Right atrium auricular region (tissue), 2 donors: Measurements from ENCODE around the gene SSBP2. TPM values are rescaled to one million over a fixed set of nuclear protein-coding genes. Genes with fewer than 3 reads are reported as not detected.

Experiments used
- DNase-seq: peaks from one replicate; pipeline ENCODE4 v3.0.0-alpha.2; 2019; ENCODE audit warnings: low spot score
- H3K27ac ChIP-seq, 2 donors: fragments of 200-600 bp; sonication (generic); 1 replicate in 1 of 2; 2 replicates in 1 of 2; pipeline ENCODE4 v1.5.1; 2016 to 2019
- H3K27me3 ChIP-seq, 2 donors: fragments of 200-600 bp; sonication (generic); one replicate each; pipeline versions ENCODE4 v1.5.1 to v1.6.0; 2017 to 2019
- H3K36me3 ChIP-seq: fragments of 200-600 bp; sonication (generic); one replicate; pipeline ENCODE4 v1.5.1; 2016
- H3K4me1 ChIP-seq, 2 donors: fragments of 200-600 bp; sonication (generic); one replicate each; pipeline versions ENCODE4 v1.5.1 to v1.6.0; 2017 to 2019
- H3K4me3 ChIP-seq, 2 donors: fragments of 200-600 bp; sonication (generic); 1 replicate in 1 of 2; 2 replicates in 1 of 2; pipeline ENCODE4 v1.5.1; 2017 to 2019; ENCODE audit warnings: mild to moderate bottlenecking in 1 of 2, moderate library complexity in 1 of 2
- H3K9me3 ChIP-seq, 2 donors: fragments of 200-600 bp; sonication (generic); one replicate each; pipeline ENCODE4 v1.5.1; 2019
- total RNA-seq, 2 donors: library from RNA; depleted of rRNA; stranded (reverse); fragments of >200 nt; gene quantifications; one replicate each; pipeline ENCODE4 v1.1.0, GENCODE V29; 2016
- TF ChIP-seq, protein P1 (sequence below), 2 donors: fragments of 200-600 bp; sonication (generic); IDR thresholded peaks; one replicate each; pipeline ENCODE4 v1.5.1; 2019; ENCODE audit warnings: antibody characterized with exemption in 2 of 2

SSBP2 gene
- total RNA-seq, 2 donors from 2014 or later, result 29.3 to 55.1 TPM

DNA sequence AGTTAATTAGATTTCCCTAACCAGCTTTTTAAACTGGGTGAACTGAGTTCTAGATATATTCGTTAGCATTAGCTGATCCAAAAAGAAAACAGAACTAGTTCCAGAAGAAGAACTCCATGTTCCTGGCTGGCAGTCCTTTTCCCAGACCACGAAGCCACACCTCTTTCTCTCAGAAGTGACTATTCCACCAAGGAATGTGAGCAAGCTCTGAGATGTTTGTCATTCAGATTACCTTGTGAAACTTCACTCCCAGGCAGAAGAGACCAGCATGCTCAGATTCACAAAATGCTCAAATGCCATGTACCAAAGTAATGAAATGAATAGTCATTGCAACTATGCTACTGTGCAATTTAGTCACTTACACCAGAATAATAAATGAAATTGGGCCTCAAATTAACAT is 4.4 kb upstream of the SSBP2 start:
- Histone ChIP-seq H3K4me1 (peaks cover 0 to 31% of the 10 kb centered on the region in 2 donors), H3K36me3 (no peaks in the 10 kb centered on the region), H3K4me3 (no peak overlapping the region), H3K27me3 (no peaks in the 10 kb centered on the region), H3K9me3 (no peaks in the 10 kb centered on the region), H3K27ac (peak overlapping the region; percentile 29 to 75)
- TF ChIP-seq, protein P1, sequence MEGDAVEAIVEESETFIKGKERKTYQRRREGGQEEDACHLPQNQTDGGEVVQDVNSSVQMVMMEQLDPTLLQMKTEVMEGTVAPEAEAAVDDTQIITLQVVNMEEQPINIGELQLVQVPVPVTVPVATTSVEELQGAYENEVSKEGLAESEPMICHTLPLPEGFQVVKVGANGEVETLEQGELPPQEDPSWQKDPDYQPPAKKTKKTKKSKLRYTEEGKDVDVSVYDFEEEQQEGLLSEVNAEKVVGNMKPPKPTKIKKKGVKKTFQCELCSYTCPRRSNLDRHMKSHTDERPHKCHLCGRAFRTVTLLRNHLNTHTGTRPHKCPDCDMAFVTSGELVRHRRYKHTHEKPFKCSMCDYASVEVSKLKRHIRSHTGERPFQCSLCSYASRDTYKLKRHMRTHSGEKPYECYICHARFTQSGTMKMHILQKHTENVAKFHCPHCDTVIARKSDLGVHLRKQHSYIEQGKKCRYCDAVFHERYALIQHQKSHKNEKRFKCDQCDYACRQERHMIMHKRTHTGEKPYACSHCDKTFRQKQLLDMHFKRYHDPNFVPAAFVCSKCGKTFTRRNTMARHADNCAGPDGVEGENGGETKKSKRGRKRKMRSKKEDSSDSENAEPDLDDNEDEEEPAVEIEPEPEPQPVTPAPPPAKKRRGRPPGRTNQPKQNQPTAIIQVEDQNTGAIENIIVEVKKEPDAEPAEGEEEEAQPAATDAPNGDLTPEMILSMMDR (IDR thresholded peaks at IDR 0.05), result no peak
- DNase-seq, result peak; percentile 80

DNA sequence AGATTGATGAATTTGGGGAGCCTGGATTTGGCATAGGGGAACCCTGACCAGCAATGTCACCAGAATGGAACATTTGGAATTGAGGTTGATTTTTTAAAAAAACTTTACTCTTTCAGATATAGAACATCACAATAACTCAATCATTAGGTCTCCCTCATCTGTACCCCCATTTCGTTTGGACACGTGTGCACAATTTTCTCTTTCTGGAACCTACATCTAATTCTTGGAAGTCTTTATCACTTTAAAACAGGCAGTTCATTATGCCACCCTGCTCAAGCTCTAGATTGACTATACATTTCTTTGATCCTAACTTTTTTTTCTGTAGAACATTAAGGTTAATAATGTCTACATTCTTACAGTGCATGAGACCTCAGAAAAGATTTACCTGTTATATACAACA is 3.7 kb upstream of the SSBP2 start:
- TF ChIP-seq, protein P1 (IDR thresholded peaks at IDR 0.05), result no peak
- Histone ChIP-seq H3K4me3 (no peak overlapping the region), H3K9me3 (no peaks in the 10 kb centered on the region), H3K27ac (peak overlapping the region in 1 of 2 donors; percentile 75), H3K36me3 (no peaks in the 10 kb centered on the region), H3K4me1 (peaks cover 0 to 31% of the 10 kb centered on the region in 2 donors), H3K27me3 (no peaks in the 10 kb centered on the region)
- no peak for DNase-seq

DNA sequence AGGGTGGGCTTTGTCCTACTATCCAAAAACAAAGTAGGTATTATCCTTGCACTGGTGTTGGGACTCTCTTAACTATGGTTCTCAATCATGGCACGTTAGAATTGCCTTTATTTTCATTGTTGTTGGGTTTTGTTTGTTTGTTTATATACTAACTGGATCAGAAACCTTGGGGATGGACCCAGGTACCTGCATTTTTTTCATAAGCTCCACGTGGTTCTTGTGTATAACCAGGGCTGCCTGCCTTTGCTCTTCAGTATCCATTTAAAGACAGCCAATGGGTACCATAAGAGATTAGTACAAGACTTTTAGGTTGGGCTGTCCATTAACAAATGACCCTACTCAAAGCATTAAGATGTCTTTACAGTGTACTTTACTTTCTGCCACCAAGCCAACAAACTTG is 2.5 kb upstream of the SSBP2 start:
- no peak overlapping the region for H3K27ac ChIP-seq

DNA sequence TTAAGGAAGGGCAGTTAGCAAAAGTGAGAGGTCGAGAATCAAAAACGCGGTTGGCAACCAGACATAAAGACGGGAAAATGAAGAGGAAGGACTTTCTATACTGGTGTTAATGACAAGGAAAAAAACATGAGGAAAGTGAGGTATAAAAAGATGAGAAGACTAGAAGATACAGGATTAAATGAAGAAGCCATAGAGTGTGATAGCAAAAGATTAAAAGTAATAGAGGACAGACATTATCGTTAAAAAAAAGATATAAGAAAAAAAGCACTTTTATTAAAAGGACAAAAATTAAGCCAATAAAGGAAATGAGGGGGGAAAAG is 1.7 kb upstream of the SSBP2 start:
- Histone ChIP-seq H3K4me3 (no peak overlapping the region), H3K4me1 (peaks cover 0 to 44% of the 10 kb centered on the region in 2 donors)

More for the DNA sequence above, 2.5 kb upstream of the SSBP2 start:
- Histone ChIP-seq H3K4me3 (no peak overlapping the region), H3K9me3 (no peaks in the 10 kb centered on the region), H3K4me1 (peaks cover 0 to 43% of the 10 kb centered on the region in 2 donors), H3K36me3 (no peaks in the 10 kb centered on the region), H3K27me3 (no peaks in the 10 kb centered on the region)
- TF ChIP-seq, protein P1 (IDR thresholded peaks at IDR 0.05), result no peak
- DNase-seq, result no peak

DNA sequence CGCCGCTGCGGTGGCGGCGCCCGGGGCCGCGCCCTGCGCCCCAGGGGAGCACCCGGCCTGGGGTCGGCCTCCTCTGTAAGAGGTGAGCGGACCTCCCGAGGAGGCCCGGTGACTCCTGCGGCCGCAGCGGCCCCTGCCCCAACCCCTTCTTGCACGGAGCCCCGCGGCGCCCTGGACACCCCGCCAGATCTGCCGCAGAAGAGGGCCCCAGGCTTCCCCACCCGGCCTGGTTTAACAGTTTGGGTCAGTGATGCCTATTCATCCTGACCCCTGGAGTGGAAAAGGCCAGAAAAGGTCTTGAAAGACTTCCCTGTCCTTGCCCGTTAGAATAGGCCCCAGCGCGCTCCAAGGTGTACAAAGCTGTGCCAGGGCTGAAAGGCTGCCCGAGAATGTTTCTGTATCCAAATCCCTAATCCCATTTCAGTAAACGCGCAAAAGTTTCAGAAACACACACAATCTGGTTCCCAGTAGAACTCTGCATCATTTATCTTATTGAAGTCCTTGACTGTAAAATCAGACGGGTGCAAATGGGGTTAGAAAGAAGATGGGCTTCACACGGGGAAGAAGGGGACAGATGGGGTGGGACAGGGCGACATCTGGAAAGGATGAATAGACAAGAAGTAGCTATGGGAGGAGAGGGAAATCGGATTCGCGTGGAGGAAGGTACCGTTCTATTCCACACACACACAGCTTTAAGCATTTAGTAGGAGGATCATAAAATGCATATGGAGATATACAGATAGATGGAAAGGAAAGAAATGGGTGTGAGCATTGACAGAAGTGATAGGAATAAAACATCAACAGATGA is 1.1 kb upstream of the SSBP2 start:
- TF ChIP-seq, protein P1 (IDR thresholded peaks at IDR 0.05), result no peak

More for the DNA sequence above, 1.7 kb upstream of the SSBP2 start:
- no peaks in the 10 kb centered on the region for H3K27me3 ChIP-seq
- H3K9me3 ChIP-seq, result no peaks in the 10 kb centered on the region
- H3K36me3 ChIP-seq, result no peaks in the 10 kb centered on the region
- TF ChIP-seq, protein P1 (IDR thresholded peaks at IDR 0.05), result no peak
- H3K27ac ChIP-seq, result peak overlapping the region in 1 of 2 donors; percentile 99
- DNase-seq, result no peak

More for the DNA sequence above, 1.1 kb upstream of the SSBP2 start:
- H3K9me3 ChIP-seq, result no peaks in the 10 kb centered on the region
- H3K27me3 ChIP-seq, result no peaks in the 10 kb centered on the region
- H3K4me1 ChIP-seq, result peaks cover 0 to 44% of the 10 kb centered on the region in 2 donors
- H3K4me3 ChIP-seq, result peak overlapping the region; percentile 86 to 94
- no peak for DNase-seq
- H3K27ac ChIP-seq, result peak overlapping the region; percentile 96 to 99
- H3K36me3 ChIP-seq, result no peaks in the 10 kb centered on the region
